ENCODE measurements around the gene IFNAR1.

IFNAR1 gene

GRCh38 chr21:33291686-33292085 lies 33.1 kb upstream of the IFNAR1 start:
- H3K27me3 ChIP-seq (ENCODE audit: insufficient read depth, poor library complexity, severe bottlenecking) = no peaks in the 10 kb centered on the region
- no peak for DNase-seq (ENCODE audit: low read depth in 1 of 2, low spot score in 1 of 2)
- H3K4me3 ChIP-seq (replicated peaks; ENCODE audit: insufficient read depth, low read length) = no peak overlapping the region
- no peak overlapping the region for H3K27ac ChIP-seq (replicated peaks)
- TF ChIP-seq REST (IDR thresholded peaks at IDR 0.05; ENCODE audit: insufficient replicate concordance, low read depth) (no peak), POLR2AphosphoS5 (IDR thresholded peaks at IDR 0.05; ENCODE audit: low read depth) (no peak), SPI1 (IDR thresholded peaks at IDR 0.05; ENCODE audit: borderline replicate concordance, low read depth) (no peak), GABPA (IDR thresholded peaks at IDR 0.05; ENCODE audit: low read depth) (no peak)
- TF ChIP-seq, protein P1, sequence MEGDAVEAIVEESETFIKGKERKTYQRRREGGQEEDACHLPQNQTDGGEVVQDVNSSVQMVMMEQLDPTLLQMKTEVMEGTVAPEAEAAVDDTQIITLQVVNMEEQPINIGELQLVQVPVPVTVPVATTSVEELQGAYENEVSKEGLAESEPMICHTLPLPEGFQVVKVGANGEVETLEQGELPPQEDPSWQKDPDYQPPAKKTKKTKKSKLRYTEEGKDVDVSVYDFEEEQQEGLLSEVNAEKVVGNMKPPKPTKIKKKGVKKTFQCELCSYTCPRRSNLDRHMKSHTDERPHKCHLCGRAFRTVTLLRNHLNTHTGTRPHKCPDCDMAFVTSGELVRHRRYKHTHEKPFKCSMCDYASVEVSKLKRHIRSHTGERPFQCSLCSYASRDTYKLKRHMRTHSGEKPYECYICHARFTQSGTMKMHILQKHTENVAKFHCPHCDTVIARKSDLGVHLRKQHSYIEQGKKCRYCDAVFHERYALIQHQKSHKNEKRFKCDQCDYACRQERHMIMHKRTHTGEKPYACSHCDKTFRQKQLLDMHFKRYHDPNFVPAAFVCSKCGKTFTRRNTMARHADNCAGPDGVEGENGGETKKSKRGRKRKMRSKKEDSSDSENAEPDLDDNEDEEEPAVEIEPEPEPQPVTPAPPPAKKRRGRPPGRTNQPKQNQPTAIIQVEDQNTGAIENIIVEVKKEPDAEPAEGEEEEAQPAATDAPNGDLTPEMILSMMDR (IDR thresholded peaks at IDR 0.05; ENCODE audit: insufficient read depth, low read length) = no peak

DNA sequence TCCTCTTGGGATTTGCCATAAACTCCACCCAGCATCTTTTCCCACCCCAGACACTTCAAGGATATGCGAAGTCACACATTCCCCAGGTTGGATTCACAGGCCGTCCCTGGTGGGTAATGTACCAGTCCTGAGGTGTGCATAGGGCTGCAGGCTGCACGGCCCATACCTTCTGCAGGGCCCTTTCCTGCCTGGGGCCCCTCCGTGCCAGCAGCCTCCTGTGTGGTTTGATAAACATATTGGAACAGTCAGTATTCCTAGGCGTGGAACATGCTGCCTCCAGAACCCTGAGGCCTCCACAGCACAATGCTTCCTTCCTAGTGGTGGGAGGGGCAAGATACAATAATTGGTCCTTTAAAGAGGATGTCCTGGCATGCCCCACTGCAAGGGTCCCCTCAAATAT lies 32.0 kb upstream of the IFNAR1 start:
- no peak for DNase-seq (ENCODE audit: low read depth in 1 of 2, low spot score in 1 of 2)
- H3K4me3 ChIP-seq (replicated peaks; ENCODE audit: insufficient read depth, low read length) = no peak overlapping the region
- H3K27me3 ChIP-seq (ENCODE audit: insufficient read depth, poor library complexity, severe bottlenecking) = no peaks in the 10 kb centered on the region
- no peak overlapping the region for H3K27ac ChIP-seq (replicated peaks)
- TF ChIP-seq REST (IDR thresholded peaks at IDR 0.05; ENCODE audit: insufficient replicate concordance, low read depth) (no peak), SPI1 (IDR thresholded peaks at IDR 0.05; ENCODE audit: borderline replicate concordance, low read depth) (no peak), POLR2AphosphoS5 (IDR thresholded peaks at IDR 0.05; ENCODE audit: low read depth) (no peak), GABPA (IDR thresholded peaks at IDR 0.05; ENCODE audit: low read depth) (no peak)
- TF ChIP-seq, protein P1 (IDR thresholded peaks at IDR 0.05; ENCODE audit: insufficient read depth, low read length) = no peak

DNA sequence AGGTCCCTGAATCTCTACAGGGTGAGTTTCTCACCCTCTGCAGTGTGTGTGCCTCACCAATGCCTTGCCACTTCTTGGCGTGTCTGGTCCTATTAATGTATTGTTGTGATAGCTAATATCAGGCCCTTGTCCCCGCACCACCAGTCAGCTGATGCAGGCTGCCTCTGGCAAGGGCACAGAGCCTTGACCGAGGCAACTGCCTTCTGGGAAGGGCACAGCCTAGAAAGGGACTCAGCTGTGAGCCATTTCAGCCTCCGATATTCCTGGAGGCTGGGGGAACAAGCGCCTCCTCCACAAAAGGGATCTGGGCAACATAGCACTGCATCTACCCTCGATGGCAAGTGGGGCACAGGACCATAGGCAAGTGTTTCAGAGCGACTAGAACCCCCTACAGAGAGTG lies 31.6 kb upstream of the IFNAR1 start:
- H3K27ac ChIP-seq (replicated peaks) = no peak overlapping the region

More for the DNA sequence above, 31.6 kb upstream of the IFNAR1 start:
- TF ChIP-seq SPI1 (IDR thresholded peaks at IDR 0.05; ENCODE audit: borderline replicate concordance, low read depth) = no peak
- TF ChIP-seq, protein P1 (IDR thresholded peaks at IDR 0.05; ENCODE audit: insufficient read depth, low read length) = no peak
- TF ChIP-seq REST (IDR thresholded peaks at IDR 0.05; ENCODE audit: insufficient replicate concordance, low read depth) = no peak
- no peak for TF ChIP-seq GABPA (IDR thresholded peaks at IDR 0.05; ENCODE audit: low read depth)
- Histone ChIP-seq H3K4me3 (replicated peaks; ENCODE audit: insufficient read depth, low read length) (no peak overlapping the region), H3K27me3 (ENCODE audit: insufficient read depth, poor library complexity, severe bottlenecking) (no peaks in the 10 kb centered on the region)
- DNase-seq (ENCODE audit: low read depth in 1 of 2, low spot score in 1 of 2) = no peak

Data from HL-60 (cell line).